ENCODE measurements around the gene SPATA12. TPM values are rescaled to one million over a fixed set of nuclear protein-coding genes. Genes with fewer than 3 reads are reported as not detected.

SPATA12 gene
- total RNA-seq, 1 experiment from 2014 or later, result not detected

DNA sequence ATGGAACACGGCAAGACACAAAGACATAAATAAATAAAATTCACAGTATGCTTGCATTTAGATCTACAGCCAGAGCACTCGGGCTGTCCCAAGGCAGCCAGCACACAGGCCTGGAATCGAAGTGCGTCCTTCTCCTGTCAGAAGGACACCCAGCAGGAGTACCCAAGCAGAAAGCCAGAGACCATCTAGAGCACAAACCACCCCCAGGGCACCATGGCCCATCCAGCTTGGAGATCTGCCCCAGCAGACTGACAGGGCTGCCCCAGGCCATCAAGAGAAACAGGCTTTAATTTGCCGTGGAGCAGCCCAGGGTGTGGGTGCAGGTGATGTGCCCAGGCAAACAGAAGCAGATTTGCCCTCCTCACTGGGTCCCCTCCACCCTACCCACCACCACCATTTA is 7.8 kb upstream of the SPATA12 start:
- H3K36me3 Mint-ChIP-seq (ENCODE audit: insufficient read depth, unreplicated experiment), result peaks cover 6% of the 10 kb centered on the region
- TF ChIP-seq, protein P1, sequence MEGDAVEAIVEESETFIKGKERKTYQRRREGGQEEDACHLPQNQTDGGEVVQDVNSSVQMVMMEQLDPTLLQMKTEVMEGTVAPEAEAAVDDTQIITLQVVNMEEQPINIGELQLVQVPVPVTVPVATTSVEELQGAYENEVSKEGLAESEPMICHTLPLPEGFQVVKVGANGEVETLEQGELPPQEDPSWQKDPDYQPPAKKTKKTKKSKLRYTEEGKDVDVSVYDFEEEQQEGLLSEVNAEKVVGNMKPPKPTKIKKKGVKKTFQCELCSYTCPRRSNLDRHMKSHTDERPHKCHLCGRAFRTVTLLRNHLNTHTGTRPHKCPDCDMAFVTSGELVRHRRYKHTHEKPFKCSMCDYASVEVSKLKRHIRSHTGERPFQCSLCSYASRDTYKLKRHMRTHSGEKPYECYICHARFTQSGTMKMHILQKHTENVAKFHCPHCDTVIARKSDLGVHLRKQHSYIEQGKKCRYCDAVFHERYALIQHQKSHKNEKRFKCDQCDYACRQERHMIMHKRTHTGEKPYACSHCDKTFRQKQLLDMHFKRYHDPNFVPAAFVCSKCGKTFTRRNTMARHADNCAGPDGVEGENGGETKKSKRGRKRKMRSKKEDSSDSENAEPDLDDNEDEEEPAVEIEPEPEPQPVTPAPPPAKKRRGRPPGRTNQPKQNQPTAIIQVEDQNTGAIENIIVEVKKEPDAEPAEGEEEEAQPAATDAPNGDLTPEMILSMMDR (IDR thresholded peaks at IDR 0.05; ENCODE audit: insufficient read depth in 1 of 2, low read depth in 1 of 2, low read length in 1 of 2, severe bottlenecking in 1 of 2, unreplicated experiment in 1 of 2), result no peak
- ChIA-PET POLR2A (no interaction called here), CTCF (no interaction called here)
- intact Hi-C loops (cut with micrococcal nuclease; ENCODE audit: unreplicated experiment), result no loop called here
- no peak overlapping the region for H3K4me3 ChIP-seq (ENCODE audit: low read depth, low read length)
- BruUV-seq (replicated peaks), result no TSS peak
- no peaks in the 10 kb centered on the region for H3K4me1 ChIP-seq
- H3K27me3 Mint-ChIP-seq (ENCODE audit: insufficient read depth, unreplicated experiment), result no peaks in the 10 kb centered on the region
- no peaks in the 10 kb centered on the region for H3K9me3 Mint-ChIP-seq (ENCODE audit: unreplicated experiment)
- H3K27ac Mint-ChIP-seq (ENCODE audit: unreplicated experiment), result no peak overlapping the region
- H3K36me3 ChIP-seq (ENCODE audit: control insufficient read depth, insufficient read depth, low read length), result no peaks in the 10 kb centered on the region
- peaks cover 6% of the 10 kb centered on the region for H3K4me1 Mint-ChIP-seq (ENCODE audit: low read depth, unreplicated experiment)
- H3K9me3 ChIP-seq, result no peaks in the 10 kb centered on the region
- DNase-seq, result no peak
- H3K4me3 Mint-ChIP-seq (ENCODE audit: unreplicated experiment), result no peak overlapping the region
- H3K27me3 ChIP-seq (replicated peaks; ENCODE audit: control insufficient read depth, insufficient read depth, low read length), result no peaks in the 10 kb centered on the region

DNA sequence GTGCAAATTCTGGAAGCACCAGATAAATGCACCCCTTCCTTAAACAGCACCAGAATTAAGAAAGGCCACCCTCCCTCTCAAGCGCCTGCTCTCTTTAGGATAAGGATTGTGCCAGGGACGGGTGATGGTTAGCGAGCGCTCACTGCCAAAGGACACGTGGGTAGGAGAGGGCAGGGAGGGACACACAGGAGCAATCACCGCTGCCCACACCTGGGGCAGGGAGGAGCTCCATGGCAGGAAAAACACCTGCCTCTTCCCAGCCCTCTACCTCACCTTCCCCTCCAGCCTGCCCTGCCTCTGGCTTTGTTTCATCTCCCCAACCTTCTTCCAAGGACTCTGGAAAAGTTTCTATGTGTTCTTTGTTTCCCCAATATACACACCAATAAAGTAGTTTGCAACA is 7.3 kb upstream of the SPATA12 start:
- CTCF ChIA-PET, result no interaction called here
- no peaks in the 10 kb centered on the region for H3K9me3 Mint-ChIP-seq (ENCODE audit: unreplicated experiment)
- no peaks in the 10 kb centered on the region for H3K9me3 ChIP-seq
- TF ChIP-seq, protein P1 (IDR thresholded peaks at IDR 0.05; ENCODE audit: insufficient read depth in 1 of 2, low read depth in 1 of 2, low read length in 1 of 2, severe bottlenecking in 1 of 2, unreplicated experiment in 1 of 2), result no peak
- intact Hi-C loops (cut with micrococcal nuclease; ENCODE audit: unreplicated experiment), result no loop called here
- H3K4me1 Mint-ChIP-seq (ENCODE audit: low read depth, unreplicated experiment), result peaks cover 2% of the 10 kb centered on the region
- H3K4me3 Mint-ChIP-seq (ENCODE audit: unreplicated experiment), result no peak overlapping the region
- POLR2A ChIA-PET, result no interaction called here
- no peak overlapping the region for H3K27ac Mint-ChIP-seq (ENCODE audit: unreplicated experiment)
- H3K4me3 ChIP-seq (ENCODE audit: low read depth, low read length), result no peak overlapping the region
- no TSS peak for BruUV-seq (replicated peaks)
- no peak for DNase-seq
- no peaks in the 10 kb centered on the region for H3K27me3 Mint-ChIP-seq (ENCODE audit: insufficient read depth, unreplicated experiment)
- no peaks in the 10 kb centered on the region for H3K27me3 ChIP-seq (replicated peaks; ENCODE audit: control insufficient read depth, insufficient read depth, low read length)
- H3K36me3 Mint-ChIP-seq (ENCODE audit: insufficient read depth, unreplicated experiment), result peaks cover 6% of the 10 kb centered on the region
- no peaks in the 10 kb centered on the region for H3K4me1 ChIP-seq
- H3K36me3 ChIP-seq (ENCODE audit: control insufficient read depth, insufficient read depth, low read length), result no peaks in the 10 kb centered on the region

DNA sequence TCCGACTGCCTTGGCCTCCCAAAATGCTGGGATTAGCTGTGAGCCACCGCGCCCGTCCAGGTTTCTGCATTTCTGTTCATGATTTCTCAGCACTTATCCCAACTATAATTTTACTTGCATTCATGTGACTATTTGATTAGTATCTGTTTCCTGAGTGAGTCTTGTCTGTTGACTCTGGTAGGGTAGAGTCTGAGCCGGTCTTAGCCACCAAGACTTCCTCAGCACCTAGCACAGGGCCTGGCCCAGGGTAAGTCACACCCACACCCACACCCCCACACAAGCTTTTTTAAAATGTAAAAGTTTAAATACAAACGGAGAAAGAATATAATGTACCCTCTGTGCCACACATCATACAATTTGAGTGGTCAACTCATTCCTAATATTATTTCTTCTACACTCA is 3.1 kb upstream of the SPATA12 start:
- Mint-ChIP-seq H3K9me3 (ENCODE audit: unreplicated experiment) (no peaks in the 10 kb centered on the region), H3K36me3 (ENCODE audit: insufficient read depth, unreplicated experiment) (no peaks in the 10 kb centered on the region), H3K4me1 (ENCODE audit: low read depth, unreplicated experiment) (peaks cover 10% of the 10 kb centered on the region), H3K27me3 (ENCODE audit: insufficient read depth, unreplicated experiment) (no peaks in the 10 kb centered on the region), H3K27ac (ENCODE audit: unreplicated experiment) (no peak overlapping the region), H3K4me3 (ENCODE audit: unreplicated experiment) (no peak overlapping the region)
- BruUV-seq (replicated peaks), result no TSS peak
- no peaks in the 10 kb centered on the region for H3K36me3 ChIP-seq (ENCODE audit: control insufficient read depth, insufficient read depth, low read length)
- CTCF ChIA-PET, result no interaction called here
- POLR2A ChIA-PET, result no interaction called here
- no peak overlapping the region for H3K4me3 ChIP-seq (ENCODE audit: low read depth, low read length)
- DNase-seq, result no peak
- peaks cover 13% of the 10 kb centered on the region; the same call in 1 of the 2 replicates for H3K4me1 ChIP-seq
- no peaks in the 10 kb centered on the region for H3K27me3 ChIP-seq (replicated peaks; ENCODE audit: control insufficient read depth, insufficient read depth, low read length)
- TF ChIP-seq, protein P1 (IDR thresholded peaks at IDR 0.05; ENCODE audit: insufficient read depth in 1 of 2, low read depth in 1 of 2, low read length in 1 of 2, severe bottlenecking in 1 of 2, unreplicated experiment in 1 of 2), result no peak
- intact Hi-C loops (cut with micrococcal nuclease; ENCODE audit: unreplicated experiment), result no loop called here
- H3K9me3 ChIP-seq, result no peaks in the 10 kb centered on the region

Measured in Caco-2 (cell line).